ENCODE results near the gene SPRR3.

SPRR3 gene

GRCh38 chr1:153049211-153049610 lies 47.7 kb downstream of the SPRR3 start:
- no peaks in the 10 kb centered on the region for H3K27me3 ChIP-seq (ENCODE audit: control insufficient read depth, insufficient read depth, low read length)
- H3K9me3 ChIP-seq (ENCODE audit: control insufficient read depth, insufficient read depth, low read length): no peaks in the 10 kb centered on the region
- no peak for DNase-seq (ENCODE audit: low read depth, low spot score)
- H3K4me1 ChIP-seq (ENCODE audit: control insufficient read depth, insufficient read depth, low read length): no peaks in the 10 kb centered on the region
- H3K27ac ChIP-seq (ENCODE audit: low read length): no peak overlapping the region
- H3K36me3 ChIP-seq (ENCODE audit: control insufficient read depth, insufficient read depth, low read length): no peaks in the 10 kb centered on the region
- H3K4me3 ChIP-seq (ENCODE audit: low read length): no peak overlapping the region
- WGBS (ENCODE audit: insufficient coverage, insufficient read length): no CpG with 5 or more reads among the region's 2 CpGs

Data from iPS DF 6.9 (cell line).